Measurements from ENCODE around the gene HSDL2. TPM values are rescaled to one million over a fixed set of nuclear protein-coding genes. Genes with fewer than 3 reads are reported as not detected.

The HSDL2 gene
- 16.2 and 16.4 TPM in 2 replicates for polyA plus RNA-seq (2013)

DNA sequence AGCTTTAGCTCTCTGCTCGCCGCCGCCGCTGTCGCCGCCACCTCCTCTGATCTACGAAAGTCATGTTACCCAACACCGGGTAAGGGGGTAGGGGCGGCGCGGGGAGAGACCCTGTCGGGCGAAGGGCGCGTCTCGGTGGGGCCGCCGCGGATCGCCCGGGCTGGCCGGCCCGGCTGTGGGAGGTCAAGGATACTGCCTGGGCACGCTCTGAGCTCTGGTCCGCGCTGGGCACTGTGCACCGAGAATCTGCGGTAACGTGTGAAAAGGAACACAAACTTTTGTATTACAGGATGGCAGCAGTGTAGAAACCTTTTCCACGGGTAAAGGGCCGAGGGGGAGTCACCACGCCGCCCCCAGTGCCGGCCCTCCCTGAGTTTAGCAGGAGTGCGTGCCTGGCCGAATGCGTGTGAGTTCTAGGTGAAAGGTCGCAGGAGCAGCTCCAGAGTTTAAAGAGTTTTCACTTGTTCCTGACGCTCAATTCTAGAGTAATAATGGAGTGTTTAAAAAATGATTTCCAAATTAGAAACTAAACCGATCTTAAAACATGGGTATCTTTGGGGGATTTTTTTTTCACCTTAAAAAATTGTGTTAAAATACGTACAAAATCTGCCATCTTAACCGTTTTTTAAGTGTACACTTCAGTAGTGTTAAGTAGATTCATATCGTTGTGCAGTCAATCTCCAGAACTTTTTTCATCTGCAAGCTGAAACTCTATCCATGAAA is at the start of gene HSDL2:
Gene HSDL2, plus strand, starts transcription at position 7 of the 723 bp plus-strand sequence. Its CDS starts 56 bp downstream, at position 63.
- no peaks in the 10 kb centered on the region for H3K27me3 ChIP-seq (ENCODE audit: insufficient read depth, low read length)
- WGBS (ENCODE audit: extremely low coverage, insufficient coverage, insufficient read length) = no CpG with 5 or more reads among the region's 43 CpGs

DNA sequence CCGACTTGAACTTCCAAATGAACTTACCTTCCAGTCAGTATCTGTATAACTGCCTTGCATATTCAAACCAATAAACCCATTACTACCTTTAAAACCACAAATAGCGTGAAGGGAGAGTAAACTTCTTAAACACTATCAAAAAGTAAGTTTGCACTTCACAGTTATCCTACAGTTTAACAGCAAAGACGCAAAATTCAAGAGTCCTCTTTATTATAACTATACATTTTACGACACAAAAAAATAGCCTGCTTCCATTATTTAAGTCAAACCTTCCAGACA is 48.3 kb upstream of the HSDL2 start:
- H3K4me2 ChIP-seq (ENCODE audit: low read length) = peak overlapping the region; percentile 45
- no peaks in the 10 kb centered on the region for H3K9me3 ChIP-seq (ENCODE audit: insufficient read depth, low read depth, low read length)
- no peaks in the 10 kb centered on the region for H3K27me3 ChIP-seq (ENCODE audit: insufficient read depth, low read length)
- H3K79me2 ChIP-seq (ENCODE audit: control insufficient read depth, insufficient read depth, low read length, poor library complexity) = peaks cover 17% of the 10 kb centered on the region
- no peak overlapping the region for H3K27ac ChIP-seq (ENCODE audit: low read depth, low read length)
- no peak overlapping the region for H2BK5ac ChIP-seq (ENCODE audit: low read depth, low read length, poor library complexity)
- no peak overlapping the region for H3K14ac ChIP-seq (ENCODE audit: low read length)
- no peak overlapping the region for H4K12ac ChIP-seq (ENCODE audit: low read depth, low read length)
- H3K79me1 ChIP-seq (ENCODE audit: low read length) = peaks cover 13% of the 10 kb centered on the region
- no peak overlapping the region for H3K18ac ChIP-seq (ENCODE audit: low read length)
- H3K23ac ChIP-seq (ENCODE audit: low read length) = no peak overlapping the region
- no peak overlapping the region for H3K4me3 ChIP-seq (ENCODE audit: low read depth, low read length)
- no peak overlapping the region for H4K91ac ChIP-seq (ENCODE audit: low read depth, low read length)
- no peak overlapping the region for H2AK5ac ChIP-seq (ENCODE audit: low read length)
- H2AFZ ChIP-seq (ENCODE audit: insufficient read depth, low read length, poor library complexity) = no peak overlapping the region
- H2BK12ac ChIP-seq (ENCODE audit: low read length) = no peak overlapping the region
- H3K4ac ChIP-seq (ENCODE audit: low read depth, low read length) = no peak overlapping the region
- H3K4me1 ChIP-seq (ENCODE audit: control insufficient read depth in 1 of 2, insufficient read depth in 2 of 2, low read length in 2 of 2) = peaks cover 2 to 3% of the 10 kb centered on the region in 2 experiments
- WGBS (ENCODE audit: extremely low coverage, insufficient coverage, insufficient read length) = no CpG with 5 or more reads among the region's 4 CpGs
- no peak overlapping the region for H3K9ac ChIP-seq (ENCODE audit: low read length)
- DNase-seq = no peak
- H3K36me3 ChIP-seq (ENCODE audit: control insufficient read depth in 1 of 2, insufficient read depth in 2 of 2, low read length in 2 of 2) = no peaks in the 10 kb centered on the region
- no peak overlapping the region for H2BK120ac ChIP-seq (ENCODE audit: insufficient read depth, low read length, poor library complexity)
- no peak overlapping the region for H4K8ac ChIP-seq (ENCODE audit: low read depth, low read length)

More for the DNA sequence above, at the start of gene HSDL2:
- Histone ChIP-seq H2BK120ac (ENCODE audit: insufficient read depth, low read length, poor library complexity) (peak within 1 kb of the TSS; percentile 71), H3K36me3 (ENCODE audit: control insufficient read depth in 1 of 2, insufficient read depth in 2 of 2, low read length in 2 of 2) (no peaks in the 10 kb centered on the region), H4K8ac (ENCODE audit: low read depth, low read length) (peak within 1 kb of the TSS; percentile 89), H3K18ac (ENCODE audit: low read length) (peak within 1 kb of the TSS; percentile 91), H3K4me3 (ENCODE audit: low read depth, low read length) (peak within 1 kb of the TSS; percentile 90), H3K27ac (ENCODE audit: low read depth, low read length) (peak within 1 kb of the TSS; percentile 86), H3K79me1 (ENCODE audit: low read length) (peaks cover 7% of the 10 kb centered on the region), H3K9ac (ENCODE audit: low read length) (peak within 1 kb of the TSS; percentile 94), H3K4me1 (ENCODE audit: control insufficient read depth in 1 of 2, insufficient read depth in 2 of 2, low read length in 2 of 2) (peaks cover 0 to 3% of the 10 kb centered on the region in 2 experiments), H4K91ac (ENCODE audit: low read depth, low read length) (peak within 1 kb of the TSS; percentile 81), H2BK12ac (ENCODE audit: low read length) (peak within 1 kb of the TSS; percentile 44), H2AFZ (ENCODE audit: insufficient read depth, low read length, poor library complexity) (peak within 1 kb of the TSS; percentile 91), H3K9me3 (ENCODE audit: insufficient read depth, low read depth, low read length) (no peaks in the 10 kb centered on the region), H3K4ac (ENCODE audit: low read depth, low read length) (peak within 1 kb of the TSS; percentile 48), H3K79me2 (ENCODE audit: control insufficient read depth, insufficient read depth, low read length, poor library complexity) (peaks cover 7% of the 10 kb centered on the region), H2AK5ac (ENCODE audit: low read length) (no peak within 1 kb of the TSS), H3K23ac (ENCODE audit: low read length) (no peak within 1 kb of the TSS), H3K4me2 (ENCODE audit: low read length) (peak within 1 kb of the TSS; percentile 74), H4K12ac (ENCODE audit: low read depth, low read length) (peak within 1 kb of the TSS; percentile 88), H2BK5ac (ENCODE audit: low read depth, low read length, poor library complexity) (peak within 1 kb of the TSS; percentile 81), H3K14ac (ENCODE audit: low read length) (peak within 1 kb of the TSS; percentile 79)
- DNase-seq = peak; percentile 72 to 77

DNA sequence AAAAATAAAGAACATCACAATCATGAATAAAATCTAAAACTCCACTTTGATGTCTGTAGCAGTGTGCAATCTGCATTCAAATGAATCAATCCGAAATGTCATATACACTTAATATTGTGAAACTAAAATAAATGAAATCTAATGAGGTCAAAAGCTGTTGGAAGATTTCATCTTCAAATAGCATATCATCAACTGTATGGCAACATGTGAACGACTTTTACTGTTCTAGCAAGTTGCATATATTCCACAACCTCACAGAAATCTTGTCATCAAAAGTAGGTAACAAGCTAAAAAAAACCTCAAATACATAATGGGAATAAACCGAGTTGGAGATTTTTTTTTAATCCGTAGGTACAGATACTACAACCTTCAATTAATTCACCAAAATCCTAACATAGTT is 47.7 kb upstream of the HSDL2 start:
- no peak overlapping the region for H4K12ac ChIP-seq (ENCODE audit: low read depth, low read length)
- H3K9me3 ChIP-seq (ENCODE audit: insufficient read depth, low read depth, low read length) = no peaks in the 10 kb centered on the region
- no peak overlapping the region for H2BK5ac ChIP-seq (ENCODE audit: low read depth, low read length, poor library complexity)
- no peak overlapping the region for H4K8ac ChIP-seq (ENCODE audit: low read depth, low read length)
- WGBS (ENCODE audit: extremely low coverage, insufficient coverage, insufficient read length) = no CpG with 5 or more reads among the region's 4 CpGs
- H3K18ac ChIP-seq (ENCODE audit: low read length) = no peak overlapping the region
- H3K4ac ChIP-seq (ENCODE audit: low read depth, low read length) = no peak overlapping the region
- H3K4me3 ChIP-seq (ENCODE audit: low read depth, low read length) = no peak overlapping the region
- no peaks in the 10 kb centered on the region for H3K4me1 ChIP-seq (ENCODE audit: control insufficient read depth in 1 of 2, insufficient read depth in 2 of 2, low read length in 2 of 2)
- H3K9ac ChIP-seq (ENCODE audit: low read length) = no peak overlapping the region
- H2BK12ac ChIP-seq (ENCODE audit: low read length) = no peak overlapping the region
- no peaks in the 10 kb centered on the region for H3K27me3 ChIP-seq (ENCODE audit: insufficient read depth, low read length)
- peak in 1 of 2 donors; percentile 28 for DNase-seq
- no peak overlapping the region for H4K91ac ChIP-seq (ENCODE audit: low read depth, low read length)
- peaks cover 13% of the 10 kb centered on the region for H3K79me1 ChIP-seq (ENCODE audit: low read length)
- H3K36me3 ChIP-seq (ENCODE audit: control insufficient read depth in 1 of 2, insufficient read depth in 2 of 2, low read length in 2 of 2) = no peaks in the 10 kb centered on the region
- H2AK5ac ChIP-seq (ENCODE audit: low read length) = no peak overlapping the region
- H3K27ac ChIP-seq (ENCODE audit: low read depth, low read length) = peak overlapping the region; percentile 100
- H3K23ac ChIP-seq (ENCODE audit: low read length) = no peak overlapping the region
- H3K14ac ChIP-seq (ENCODE audit: low read length) = no peak overlapping the region
- peak overlapping the region; percentile 47 for H3K4me2 ChIP-seq (ENCODE audit: low read length)
- no peak overlapping the region for H2AFZ ChIP-seq (ENCODE audit: insufficient read depth, low read length, poor library complexity)
- peaks cover 12% of the 10 kb centered on the region for H3K79me2 ChIP-seq (ENCODE audit: control insufficient read depth, insufficient read depth, low read length, poor library complexity)
- no peak overlapping the region for H2BK120ac ChIP-seq (ENCODE audit: insufficient read depth, low read length, poor library complexity)

DNA sequence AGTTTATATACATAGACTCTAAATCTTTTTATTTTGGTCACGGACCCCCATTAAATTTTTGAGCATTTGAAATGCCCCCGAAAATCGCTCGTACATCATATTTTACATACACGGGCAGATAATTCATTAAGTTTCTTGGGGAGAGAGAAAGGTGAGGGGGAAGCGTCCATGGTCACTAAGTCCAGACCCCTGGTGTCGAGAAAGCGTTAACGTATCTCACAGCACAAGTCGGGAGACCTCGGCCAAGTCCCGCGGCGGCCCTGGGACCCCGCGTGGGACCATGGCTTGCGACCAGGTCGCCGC is 47.3 kb upstream of the HSDL2 start:
- no CpG with 5 or more reads among the region's 19 CpGs for WGBS (ENCODE audit: extremely low coverage, insufficient coverage, insufficient read length)
- H3K9ac ChIP-seq (ENCODE audit: low read length) = peak overlapping the region; percentile 98
- no peak overlapping the region for H3K23ac ChIP-seq (ENCODE audit: low read length)
- peak overlapping the region; percentile 99 for H4K91ac ChIP-seq (ENCODE audit: low read depth, low read length)
- no peaks in the 10 kb centered on the region for H3K4me1 ChIP-seq (ENCODE audit: control insufficient read depth in 1 of 2, insufficient read depth in 2 of 2, low read length in 2 of 2)
- H2AK5ac ChIP-seq (ENCODE audit: low read length) = peak overlapping the region; percentile 77
- H3K27ac ChIP-seq (ENCODE audit: low read depth, low read length) = peak overlapping the region; percentile 100
- H3K9me3 ChIP-seq (ENCODE audit: insufficient read depth, low read depth, low read length) = no peaks in the 10 kb centered on the region
- H3K4me2 ChIP-seq (ENCODE audit: low read length) = peak overlapping the region; percentile 56
- H3K18ac ChIP-seq (ENCODE audit: low read length) = peak overlapping the region; percentile 96
- H2BK12ac ChIP-seq (ENCODE audit: low read length) = no peak overlapping the region
- no peaks in the 10 kb centered on the region for H3K27me3 ChIP-seq (ENCODE audit: insufficient read depth, low read length)
- H3K4me3 ChIP-seq (ENCODE audit: low read depth, low read length) = peak overlapping the region; percentile 98
- peak overlapping the region; percentile 95 for H2BK5ac ChIP-seq (ENCODE audit: low read depth, low read length, poor library complexity)
- no peaks in the 10 kb centered on the region for H3K36me3 ChIP-seq (ENCODE audit: control insufficient read depth in 1 of 2, insufficient read depth in 2 of 2, low read length in 2 of 2)
- peak overlapping the region; percentile 97 for H3K4ac ChIP-seq (ENCODE audit: low read depth, low read length)
- H4K12ac ChIP-seq (ENCODE audit: low read depth, low read length) = peak overlapping the region; percentile 40
- H2AFZ ChIP-seq (ENCODE audit: insufficient read depth, low read length, poor library complexity) = peak overlapping the region; percentile 74
- peaks cover 13% of the 10 kb centered on the region for H3K79me1 ChIP-seq (ENCODE audit: low read length)
- H4K8ac ChIP-seq (ENCODE audit: low read depth, low read length) = peak overlapping the region; percentile 97
- H2BK120ac ChIP-seq (ENCODE audit: insufficient read depth, low read length, poor library complexity) = peak overlapping the region; percentile 82
- no peak for DNase-seq
- H3K14ac ChIP-seq (ENCODE audit: low read length) = peak overlapping the region; percentile 100
- H3K79me2 ChIP-seq (ENCODE audit: control insufficient read depth, insufficient read depth, low read length, poor library complexity) = peaks cover 12% of the 10 kb centered on the region
